Measurements from ENCODE around the gene UBE4B. TPM values are rescaled to one million over a fixed set of nuclear protein-coding genes. Genes with fewer than 3 reads are reported as not detected.

The UBE4B gene
- total and polyA plus RNA-seq, 2 of the 13 experiments (the other 11 are each of a cell fraction or from before 2014, with no cell fraction given): 15.2 to 24.8 TPM

- TF ChIP-seq HNRNPL (IDR thresholded peaks at IDR 0.05; ENCODE audit: low read depth, low read length) (peak; percentile 66; the same call in 1 of the 2 replicates), XRCC5 (optimal IDR thresholded peaks at IDR 0.05; ENCODE audit: low read length) (peak; percentile 27), KLF13 (CRISPR knock-in tag; IDR thresholded peaks at IDR 0.05) (no peak; the same call in 1 of the 2 replicates), GMEB2 (CRISPR knock-in tag; IDR thresholded peaks at IDR 0.05; ENCODE audit: low read depth) (no peak), MIER2 (CRISPR knock-in tag; IDR thresholded peaks at IDR 0.05) (no peak), KDM3A (CRISPR knock-in tag; IDR thresholded peaks at IDR 0.05; ENCODE audit: low read depth) (no peak), ZFX (CRISPR knock-in tag; IDR thresholded peaks at IDR 0.05; ENCODE audit: low read depth) (peak; percentile 51), HNRNPUL1 (IDR thresholded peaks at IDR 0.05; ENCODE audit: low read depth, low read length) (no peak), ZSCAN29 (CRISPR knock-in tag; conservative IDR thresholded peaks at IDR 0.05) (no peak), RNF2 (conservative IDR thresholded peaks at IDR 0.05; ENCODE audit: low read depth) (no peak), U2AF2 (IDR thresholded peaks at IDR 0.05; ENCODE audit: low read depth, low read length) (no peak), ZNF558 (CRISPR knock-in tag; IDR thresholded peaks at IDR 0.05; ENCODE audit: borderline replicate concordance) (no peak), KMT2A (CRISPR knock-in tag; IDR thresholded peaks at IDR 0.05) (peak; percentile 43; the same call in 1 of the 2 replicates), ZIK1 (CRISPR knock-in tag; IDR thresholded peaks at IDR 0.05; ENCODE audit: borderline replicate concordance, low read depth) (no peak), CSRNP2 (CRISPR knock-in tag; conservative IDR thresholded peaks at IDR 0.05; ENCODE audit: low read depth) (no peak), SKI (IDR thresholded peaks at IDR 0.05; ENCODE audit: partially characterized antibody) (no peak), SMAD9 (CRISPR knock-in tag; IDR thresholded peaks at IDR 0.05) (no peak), DMAP1 (CRISPR knock-in tag; IDR thresholded peaks at IDR 0.05) (no peak), ZNF687 (CRISPR knock-in tag; IDR thresholded peaks at IDR 0.05) (peak; percentile 77), ZNF567 (CRISPR knock-in tag; IDR thresholded peaks at IDR 0.05; ENCODE audit: borderline replicate concordance) (no peak), ZNF274 (CRISPR knock-in tag; IDR thresholded peaks at IDR 0.05) (no peak; the same call in 1 of the 2 replicates), ZNF143 (CRISPR knock-in tag; IDR thresholded peaks at IDR 0.05) (no peak), SMARCE1 (IDR thresholded peaks at IDR 0.05; ENCODE audit: borderline replicate concordance) (no peak)
Measured at GRCh38 chr1:10210841-10211804, 178.4 kb downstream of the UBE4B start (continued).

Data from HepG2 (cell line).